ENCODE data around the gene PTMS. TPM values are rescaled to one million over a fixed set of nuclear protein-coding genes. Genes with fewer than 3 reads are reported as not detected.

PTMS gene
- total RNA-seq, 2 donors from 2014 or later: 285 to 339 TPM

DNA sequence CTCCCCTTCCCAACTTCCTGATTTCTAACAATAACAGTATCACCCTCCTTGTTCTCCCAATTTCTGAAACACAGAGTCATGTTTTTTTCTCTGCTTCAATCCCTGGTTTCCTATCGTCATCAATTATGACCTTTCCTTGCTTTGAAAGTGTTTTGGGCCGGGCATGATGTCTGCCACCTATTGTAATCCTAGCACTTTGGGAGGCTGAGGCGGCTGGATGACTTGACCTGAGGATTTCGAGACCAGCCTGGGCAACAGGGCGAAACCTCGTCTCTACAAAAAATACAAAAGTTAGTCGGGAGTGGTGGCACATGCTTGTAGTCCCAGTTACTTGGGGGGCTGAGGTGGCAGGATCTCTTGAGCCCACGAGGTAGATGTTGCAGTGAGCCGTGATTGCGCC is 42.9 kb downstream of the PTMS start:
- H3K36me3 ChIP-seq: no peaks in the 10 kb centered on the region
- intact Hi-C loops (cut with DNase I): no loop called here
- 83% methylated on average over 10 of the region's 10 CpGs for WGBS
- H3K4me1 ChIP-seq (replicated peaks): no peaks in the 10 kb centered on the region
- H3K27ac ChIP-seq: no peak overlapping the region
- TF ChIP-seq, protein P1, sequence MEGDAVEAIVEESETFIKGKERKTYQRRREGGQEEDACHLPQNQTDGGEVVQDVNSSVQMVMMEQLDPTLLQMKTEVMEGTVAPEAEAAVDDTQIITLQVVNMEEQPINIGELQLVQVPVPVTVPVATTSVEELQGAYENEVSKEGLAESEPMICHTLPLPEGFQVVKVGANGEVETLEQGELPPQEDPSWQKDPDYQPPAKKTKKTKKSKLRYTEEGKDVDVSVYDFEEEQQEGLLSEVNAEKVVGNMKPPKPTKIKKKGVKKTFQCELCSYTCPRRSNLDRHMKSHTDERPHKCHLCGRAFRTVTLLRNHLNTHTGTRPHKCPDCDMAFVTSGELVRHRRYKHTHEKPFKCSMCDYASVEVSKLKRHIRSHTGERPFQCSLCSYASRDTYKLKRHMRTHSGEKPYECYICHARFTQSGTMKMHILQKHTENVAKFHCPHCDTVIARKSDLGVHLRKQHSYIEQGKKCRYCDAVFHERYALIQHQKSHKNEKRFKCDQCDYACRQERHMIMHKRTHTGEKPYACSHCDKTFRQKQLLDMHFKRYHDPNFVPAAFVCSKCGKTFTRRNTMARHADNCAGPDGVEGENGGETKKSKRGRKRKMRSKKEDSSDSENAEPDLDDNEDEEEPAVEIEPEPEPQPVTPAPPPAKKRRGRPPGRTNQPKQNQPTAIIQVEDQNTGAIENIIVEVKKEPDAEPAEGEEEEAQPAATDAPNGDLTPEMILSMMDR (IDR thresholded peaks at IDR 0.05): no peak
- TF ChIP-seq POLR2AphosphoS5 (IDR thresholded peaks at IDR 0.05) (no peak), POLR2A (IDR thresholded peaks at IDR 0.05) (no peak)
- no peaks in the 10 kb centered on the region for H3K27me3 ChIP-seq (replicated peaks; ENCODE audit: insufficient read depth)
- H3K9me3 ChIP-seq: no peaks in the 10 kb centered on the region
- no peak for DNase-seq (ENCODE audit: low spot score)
- H3K4me3 ChIP-seq: no peak overlapping the region

DNA sequence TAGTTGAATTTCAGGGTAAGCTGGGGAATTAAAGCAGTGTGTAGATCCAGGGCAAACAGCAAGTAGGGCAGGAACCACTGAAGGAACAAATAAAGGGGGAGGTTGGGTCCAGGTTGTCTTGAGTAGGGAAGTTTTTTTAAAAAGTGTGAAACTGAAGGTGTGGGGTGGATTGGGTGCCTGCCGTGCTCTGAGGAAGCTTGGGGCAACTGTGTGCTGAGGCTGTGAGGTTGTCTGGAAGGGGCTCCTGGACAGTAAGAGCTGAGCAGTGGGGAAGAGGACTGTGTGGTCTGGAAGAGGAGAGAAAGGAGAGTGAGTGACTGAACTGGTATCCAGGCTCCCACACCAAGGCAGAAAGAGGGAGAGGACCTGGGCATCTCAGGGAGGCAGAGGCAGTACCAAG is 44.6 kb downstream of the PTMS start:
- Histone ChIP-seq H3K4me3 (no peak overlapping the region), H3K27ac (no peak overlapping the region), H3K9me3 (no peaks in the 10 kb centered on the region), H3K4me1 (replicated peaks) (no peaks in the 10 kb centered on the region), H3K36me3 (no peaks in the 10 kb centered on the region), H3K27me3 (replicated peaks; ENCODE audit: insufficient read depth) (no peaks in the 10 kb centered on the region)
- intact Hi-C loops (cut with DNase I): no loop called here
- no peak for DNase-seq (ENCODE audit: low spot score)
- TF ChIP-seq, protein P1 (IDR thresholded peaks at IDR 0.05): no peak
- TF ChIP-seq POLR2A (IDR thresholded peaks at IDR 0.05) (no peak), POLR2AphosphoS5 (IDR thresholded peaks at IDR 0.05) (no peak)
- 65% methylated on average over 1 of the region's 1 CpG for WGBS

DNA sequence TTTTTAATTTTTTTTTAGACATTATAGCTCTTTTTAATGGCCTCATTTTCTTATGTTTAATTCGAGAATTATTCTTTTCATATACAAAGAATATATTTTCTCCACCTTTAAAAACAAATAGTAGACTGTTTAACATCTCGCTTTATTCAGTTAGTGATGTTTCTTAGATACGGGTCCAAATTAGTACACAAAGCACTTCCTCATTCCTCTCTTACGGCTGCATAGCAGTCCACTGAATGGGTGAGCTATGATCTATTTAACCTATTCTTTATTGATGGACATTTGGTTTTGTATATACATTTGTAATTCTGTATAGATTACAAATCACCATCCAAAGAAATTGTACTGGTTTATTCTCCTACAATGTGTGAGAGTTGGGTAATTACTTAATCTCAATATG is 47.2 kb downstream of the PTMS start:
- intact Hi-C loops (cut with DNase I): no loop called here
- WGBS: 50% methylated on average over 4 of the region's 4 CpGs
- H3K27ac ChIP-seq: no peak overlapping the region

DNA sequence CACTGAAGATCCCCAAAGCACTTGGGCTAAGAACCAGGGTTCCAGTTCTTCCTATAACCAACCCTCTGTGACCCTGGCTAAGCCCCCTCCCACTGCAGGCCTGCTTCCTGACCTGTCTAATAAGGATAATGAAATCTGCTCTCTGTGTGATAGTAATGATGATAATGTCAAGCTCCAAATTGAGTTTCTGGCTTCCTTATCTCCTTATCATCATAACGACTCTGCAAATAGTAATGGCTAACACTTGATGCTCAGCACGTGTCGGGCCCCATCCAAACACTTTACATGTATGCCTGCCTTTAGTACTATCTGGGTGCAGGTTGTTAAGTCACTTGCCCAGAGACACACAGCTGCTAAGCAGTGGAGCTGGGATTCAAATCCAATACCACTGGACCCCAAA is 50.4 kb downstream of the PTMS start:
- Histone ChIP-seq H3K9me3 (no peaks in the 10 kb centered on the region), H3K4me3 (no peak overlapping the region), H3K27me3 (replicated peaks; ENCODE audit: insufficient read depth) (no peaks in the 10 kb centered on the region), H3K27ac (no peak overlapping the region), H3K4me1 (replicated peaks) (no peaks in the 10 kb centered on the region), H3K36me3 (no peaks in the 10 kb centered on the region)
- intact Hi-C loops (cut with DNase I): no loop called here
- DNase-seq (ENCODE audit: low spot score): no peak
- WGBS: 44% methylated on average over 3 of the region's 3 CpGs
- TF ChIP-seq, protein P1 (IDR thresholded peaks at IDR 0.05): no peak
- no peak for TF ChIP-seq POLR2AphosphoS5 (IDR thresholded peaks at IDR 0.05)
- TF ChIP-seq POLR2A (IDR thresholded peaks at IDR 0.05): no peak

More for the DNA sequence above, 47.2 kb downstream of the PTMS start:
- DNase-seq (ENCODE audit: low spot score): no peak
- Histone ChIP-seq H3K36me3 (no peaks in the 10 kb centered on the region), H3K27me3 (replicated peaks; ENCODE audit: insufficient read depth) (no peaks in the 10 kb centered on the region), H3K4me3 (no peak overlapping the region), H3K4me1 (replicated peaks) (no peaks in the 10 kb centered on the region), H3K9me3 (no peaks in the 10 kb centered on the region)
- TF ChIP-seq POLR2A (IDR thresholded peaks at IDR 0.05): no peak
- TF ChIP-seq, protein P1 (IDR thresholded peaks at IDR 0.05): no peak
- TF ChIP-seq POLR2AphosphoS5 (IDR thresholded peaks at IDR 0.05): no peak

DNA sequence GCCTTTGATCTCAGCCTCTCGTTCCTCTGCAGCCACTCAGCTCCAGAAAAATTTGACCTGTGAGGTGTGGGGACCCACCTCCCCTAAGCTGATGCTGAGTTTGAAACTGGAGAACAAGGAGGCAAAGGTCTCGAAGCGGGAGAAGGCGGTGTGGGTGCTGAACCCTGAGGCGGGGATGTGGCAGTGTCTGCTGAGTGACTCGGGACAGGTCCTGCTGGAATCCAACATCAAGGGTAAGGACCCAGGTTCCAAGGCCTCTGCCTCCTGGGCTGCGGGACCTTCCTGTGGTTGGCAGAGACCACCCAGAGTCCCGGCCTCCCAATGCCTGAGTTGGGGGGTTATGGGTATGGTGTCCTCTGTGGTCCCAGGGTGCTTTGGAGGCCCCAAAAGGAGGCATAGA is 50.9 kb downstream of the PTMS start:
- intact Hi-C loops (cut with DNase I): no loop called here
- 74% methylated on average over 8 of the region's 8 CpGs for WGBS

More for the DNA sequence above, 50.9 kb downstream of the PTMS start:
- H3K4me1 ChIP-seq (replicated peaks): no peaks in the 10 kb centered on the region
- no peaks in the 10 kb centered on the region for H3K36me3 ChIP-seq
- no peaks in the 10 kb centered on the region for H3K9me3 ChIP-seq
- no peak overlapping the region for H3K4me3 ChIP-seq
- H3K27me3 ChIP-seq (replicated peaks; ENCODE audit: insufficient read depth): no peaks in the 10 kb centered on the region
- TF ChIP-seq, protein P1 (IDR thresholded peaks at IDR 0.05): no peak
- no peak for TF ChIP-seq POLR2AphosphoS5 (IDR thresholded peaks at IDR 0.05)
- no peak for TF ChIP-seq POLR2A (IDR thresholded peaks at IDR 0.05)
- no peak overlapping the region for H3K27ac ChIP-seq
- DNase-seq (ENCODE audit: low spot score): no peak

Measured in prostate gland (tissue), 2 donors.